T-helper 22 cell (primary cell): ENCODE results near the gene HRK.

Experiments
- DNase-seq: peaks from one replicate; pipeline ENCODE4 v3.0.0-alpha.2; 2020; ENCODE audit warnings: low read depth

Gene HRK

GRCh38 chr12:116897476-116897875 lies 16.2 kb upstream of the HRK start:
- no peak for DNase-seq

DNA sequence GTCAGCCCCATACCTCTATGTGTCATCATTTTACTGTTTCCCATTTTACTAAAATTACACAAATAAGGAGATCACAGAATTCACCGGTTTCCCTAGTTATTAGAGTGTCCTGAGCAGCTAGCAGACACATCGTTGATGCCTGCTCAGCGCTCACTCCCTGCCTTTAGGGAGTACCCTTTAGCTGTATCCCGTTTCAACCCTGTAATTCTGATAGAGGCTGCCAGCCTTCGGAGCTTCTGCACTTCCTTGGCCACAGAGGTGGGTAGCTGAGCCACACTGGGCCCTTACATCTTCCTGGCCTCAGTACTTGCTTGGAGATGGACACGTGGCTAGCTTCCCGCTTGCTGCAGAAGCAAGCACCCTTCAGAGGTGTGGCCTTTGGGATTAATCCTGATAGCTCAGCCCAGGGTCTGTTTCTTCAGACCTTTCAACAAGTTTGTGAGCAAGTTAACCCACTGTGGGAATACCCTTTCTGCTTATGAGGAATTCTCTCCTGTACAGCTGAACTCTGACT lies 15.2 kb upstream of the HRK start:
- no peak for DNase-seq

DNA sequence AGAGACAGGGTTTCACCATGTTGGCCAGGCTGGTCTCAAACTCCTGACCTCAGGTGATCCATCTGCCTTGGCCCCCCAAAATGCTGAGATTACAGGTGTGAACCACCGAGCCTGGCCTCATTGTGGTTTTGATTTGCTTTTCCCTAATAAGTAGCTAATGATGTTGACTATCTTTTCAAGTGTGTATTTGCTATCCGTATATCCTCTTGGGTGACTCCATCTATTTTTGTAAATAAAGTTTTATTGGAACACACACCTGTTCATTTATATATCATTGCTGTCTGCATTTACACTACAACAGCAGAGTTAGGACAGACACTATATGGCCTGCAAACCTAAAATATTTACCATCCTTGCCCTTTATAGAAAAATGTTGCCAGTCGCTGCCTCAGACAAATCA lies 13.7 kb upstream of the HRK start:
- no peak for DNase-seq

- DNase-seq, result no peak
Measured at GRCh38 chr12:116892349-116893140, 11.3 kb upstream of the HRK start.

DNA sequence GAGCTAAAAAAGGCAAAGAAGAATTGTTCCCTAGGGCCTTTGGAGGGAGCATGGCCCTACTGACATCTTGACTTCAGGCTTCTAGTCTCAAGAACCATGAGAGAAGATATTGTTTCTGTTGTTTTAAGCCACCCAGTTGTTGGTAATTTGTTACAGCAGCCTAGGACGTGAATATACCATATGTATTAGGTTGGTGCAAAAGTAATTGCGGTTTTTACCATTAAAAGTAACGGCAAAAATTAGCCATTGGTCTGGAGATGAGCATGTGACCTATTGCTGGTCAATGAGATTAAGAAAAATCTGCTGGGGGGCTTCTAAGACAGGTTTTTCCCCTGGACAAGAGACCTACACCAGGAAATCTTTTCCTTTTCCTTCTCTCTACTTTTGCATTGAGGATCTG lies 9.8 kb upstream of the HRK start:
- no peak for DNase-seq

DNA sequence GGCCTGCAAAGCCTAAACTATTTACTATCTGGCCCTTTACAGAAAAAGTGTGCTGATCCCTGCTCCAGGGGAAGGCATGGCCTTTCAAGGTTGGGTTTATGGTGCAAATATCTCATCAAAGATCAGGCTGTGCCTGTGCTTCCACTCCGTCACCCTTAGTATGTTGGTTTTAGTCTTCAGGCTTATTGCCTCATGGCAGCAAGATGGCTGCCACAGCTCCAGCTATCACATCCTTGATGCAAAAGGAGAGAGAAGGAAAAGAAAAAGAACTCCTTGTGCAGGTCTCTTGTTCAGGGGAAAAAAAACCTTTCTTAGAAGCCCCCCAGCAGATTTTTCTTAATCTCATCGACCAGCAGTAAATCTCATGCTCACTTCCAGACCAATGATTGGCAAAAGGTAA lies 9.1 kb upstream of the HRK start:
- no peak for DNase-seq

GRCh38 chr12:116887897-116888296 lies 6.7 kb upstream of the HRK start:
- no peak for DNase-seq

DNA sequence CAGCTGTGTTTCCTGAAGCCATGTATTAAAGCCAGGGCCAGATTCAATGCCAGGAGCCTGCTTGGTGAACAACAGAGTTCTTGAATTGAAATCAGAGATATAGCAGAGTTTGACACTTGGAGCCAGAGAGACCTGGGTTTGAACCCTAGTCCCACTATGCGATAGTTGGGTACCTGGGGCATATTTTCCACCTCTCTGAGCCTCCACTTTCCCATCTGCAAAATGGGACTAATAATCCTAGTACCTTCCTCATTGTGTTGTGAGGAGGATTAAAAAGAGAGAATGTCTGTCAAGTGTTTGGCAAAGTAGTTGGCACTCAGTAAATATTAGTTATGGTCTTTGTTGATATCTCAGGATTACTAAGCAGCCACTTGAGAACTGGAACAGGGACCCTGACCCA lies 6.0 kb upstream of the HRK start:
- no peak for DNase-seq

DNA sequence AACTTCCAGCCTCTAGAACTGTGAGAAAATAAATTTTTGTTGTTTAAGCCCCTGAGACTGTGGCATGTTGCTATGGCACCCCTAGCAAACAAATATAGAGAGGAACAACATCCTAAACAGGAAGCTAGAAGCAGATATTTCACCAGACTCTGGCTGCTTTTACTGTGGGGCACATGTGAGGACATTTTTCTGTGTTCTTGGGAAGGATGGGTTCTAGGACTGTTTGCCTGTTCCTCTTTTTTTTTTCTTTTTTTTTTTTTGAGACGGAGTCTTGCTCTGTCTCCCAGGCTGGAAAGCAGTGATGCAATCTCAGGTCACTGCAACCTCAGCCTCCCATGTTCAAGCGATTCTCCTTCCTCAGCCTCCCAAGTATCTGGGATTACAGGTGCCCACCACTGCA lies 4.2 kb upstream of the HRK start:
- DNase-seq, result no peak

GRCh38 chr12:116884871-116885270 lies 3.6 kb upstream of the HRK start:
- DNase-seq, result no peak

GRCh38 chr12:116882742-116883141 lies 1.5 kb upstream of the HRK start:
- no peak for DNase-seq

GRCh38 chr12:116881877-116882507 lies 751 bp upstream of the HRK start:
- DNase-seq, result no peak

GRCh38 chr12:116880817-116881324 lies 370 bp downstream of the HRK start:
- DNase-seq, result no peak

DNA sequence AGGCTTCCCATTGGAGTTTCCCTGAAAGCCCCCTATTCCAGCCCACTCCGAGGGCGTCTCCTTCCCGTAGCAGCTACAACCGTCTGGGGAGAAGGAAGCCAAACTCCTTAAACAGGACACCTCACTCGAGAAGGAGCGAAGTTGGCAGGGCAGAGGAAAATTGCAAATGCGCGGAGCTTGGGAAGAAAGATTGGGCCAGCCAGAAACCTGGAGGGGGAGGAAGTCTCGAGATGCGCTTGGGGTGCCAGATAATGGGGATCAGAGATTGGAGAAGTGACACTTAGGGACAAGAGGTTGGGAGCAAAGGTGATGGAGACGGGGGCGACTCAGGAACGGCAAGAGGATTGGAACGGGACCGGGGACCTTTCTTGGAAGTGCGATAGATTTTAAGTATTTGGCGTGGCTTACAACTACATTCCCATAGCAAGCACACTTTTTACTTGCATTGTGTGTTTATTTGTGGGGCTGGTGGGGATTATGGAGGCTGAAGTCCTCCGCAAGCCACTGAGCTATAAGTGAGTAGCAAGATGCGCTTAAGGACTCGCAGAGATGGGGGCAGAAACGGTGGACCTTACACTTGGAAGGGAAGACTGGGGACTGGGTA lies 926 bp downstream of the HRK start:
- DNase-seq, result no peak

- DNase-seq, result no peak
Measured at GRCh38 chr12:116879509-116880212, 1.6 kb downstream of the HRK start.

DNA sequence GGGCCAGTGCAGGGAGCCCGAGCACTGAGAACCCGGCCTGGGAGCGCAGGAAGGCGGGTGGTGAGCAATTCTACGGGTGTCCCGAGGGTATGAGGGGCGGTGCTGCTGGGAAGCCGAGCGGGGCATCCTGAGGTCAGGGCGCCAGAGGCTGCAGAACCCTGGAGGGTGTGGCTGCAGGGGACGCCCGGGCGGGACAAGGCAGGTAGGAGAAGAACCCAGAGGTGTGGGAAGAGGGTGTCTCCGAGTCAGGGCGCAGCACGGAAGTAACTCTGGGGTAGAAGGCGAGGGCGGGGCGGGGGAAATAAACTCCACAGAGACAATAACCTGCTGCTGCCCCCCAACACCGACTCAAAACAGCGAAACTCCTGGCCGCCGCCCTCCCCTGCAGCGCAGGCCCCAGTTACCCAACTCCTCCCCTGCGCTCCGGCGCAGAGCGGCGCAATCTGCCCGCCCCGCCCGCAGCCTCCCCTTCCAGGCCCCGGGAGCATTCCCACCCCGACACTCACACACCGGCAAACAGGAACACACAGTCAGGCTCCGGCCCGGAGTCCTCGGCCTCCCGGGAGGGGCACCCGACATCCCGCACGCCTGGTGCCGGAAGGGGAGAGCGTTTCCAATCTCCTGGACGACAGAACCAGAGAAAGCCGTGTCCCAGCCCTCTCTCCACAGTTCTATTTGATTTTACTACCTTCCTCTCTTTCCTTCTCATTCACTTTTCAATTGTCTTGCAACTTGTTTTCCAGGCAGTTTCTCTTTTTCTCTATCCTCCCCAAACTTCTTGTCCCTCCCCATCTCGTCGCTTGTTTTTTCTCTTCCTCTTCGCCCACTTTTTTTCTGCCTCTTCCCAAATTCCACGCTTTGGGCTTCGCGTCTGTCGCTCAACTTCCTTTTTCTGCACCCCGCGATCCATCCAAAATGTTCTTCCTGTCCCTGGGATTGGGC lies 2.4 kb downstream of the HRK start:
- no peak for DNase-seq

- DNase-seq, result no peak
Measured at GRCh38 chr12:116876151-116876869, 4.9 kb downstream of the HRK start.

DNA sequence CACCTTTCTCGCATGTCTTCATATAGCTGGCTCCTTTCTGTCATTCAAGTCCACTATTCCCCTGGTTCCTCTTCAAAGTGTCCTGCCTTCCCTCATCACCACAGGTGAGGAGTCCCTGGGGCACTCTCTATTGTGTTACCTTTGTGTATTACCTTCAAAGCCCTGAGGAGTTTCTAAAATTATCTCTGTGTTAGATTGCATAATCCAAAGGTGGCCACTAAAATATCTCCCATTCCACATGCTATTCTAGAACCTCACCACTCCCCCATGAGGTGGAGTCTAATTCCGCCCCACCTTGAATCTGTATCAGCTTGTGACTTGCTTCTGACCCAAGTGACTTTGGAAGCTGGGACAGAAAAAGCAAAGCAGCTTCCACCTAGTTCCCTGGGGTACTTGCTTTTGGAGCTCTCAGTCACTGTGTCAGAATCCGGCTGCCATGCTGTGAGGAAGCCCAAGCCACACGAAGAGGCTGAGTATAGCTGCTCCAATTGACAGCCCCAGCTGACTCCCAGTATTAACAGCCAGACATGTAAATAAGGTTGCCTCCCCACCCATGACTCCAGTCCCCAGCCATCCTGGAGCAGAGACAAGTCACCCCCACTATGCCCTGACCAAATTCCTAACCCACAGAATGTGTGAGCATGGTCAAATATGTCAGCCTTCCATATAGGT lies 6.8 kb downstream of the HRK start:
- DNase-seq, result no peak

DNA sequence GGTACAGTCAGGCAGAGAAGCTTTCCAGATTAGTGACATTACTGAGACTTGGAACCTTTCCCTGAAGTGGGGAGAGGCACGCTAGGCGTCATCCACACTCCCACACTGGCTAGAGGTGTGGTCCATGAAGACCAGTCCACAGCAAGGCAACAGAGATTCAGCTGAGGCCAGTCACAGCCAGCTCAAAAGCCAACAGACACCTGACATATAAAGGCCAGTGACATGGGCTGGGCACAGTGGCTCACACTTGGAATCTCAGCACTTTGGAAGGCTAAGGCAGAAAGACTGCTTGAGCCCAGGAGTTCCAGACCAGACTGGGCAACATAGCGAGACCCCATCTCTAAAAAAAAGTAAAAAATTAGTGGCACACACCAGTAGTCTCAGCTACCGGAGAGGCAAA lies 10.9 kb downstream of the HRK start:
- no peak for DNase-seq

GRCh38 chr12:116867523-116867922 lies 13.7 kb downstream of the HRK start:
- DNase-seq, result no peak
